Measurements from ENCODE around the gene PGAP6.

DNA sequence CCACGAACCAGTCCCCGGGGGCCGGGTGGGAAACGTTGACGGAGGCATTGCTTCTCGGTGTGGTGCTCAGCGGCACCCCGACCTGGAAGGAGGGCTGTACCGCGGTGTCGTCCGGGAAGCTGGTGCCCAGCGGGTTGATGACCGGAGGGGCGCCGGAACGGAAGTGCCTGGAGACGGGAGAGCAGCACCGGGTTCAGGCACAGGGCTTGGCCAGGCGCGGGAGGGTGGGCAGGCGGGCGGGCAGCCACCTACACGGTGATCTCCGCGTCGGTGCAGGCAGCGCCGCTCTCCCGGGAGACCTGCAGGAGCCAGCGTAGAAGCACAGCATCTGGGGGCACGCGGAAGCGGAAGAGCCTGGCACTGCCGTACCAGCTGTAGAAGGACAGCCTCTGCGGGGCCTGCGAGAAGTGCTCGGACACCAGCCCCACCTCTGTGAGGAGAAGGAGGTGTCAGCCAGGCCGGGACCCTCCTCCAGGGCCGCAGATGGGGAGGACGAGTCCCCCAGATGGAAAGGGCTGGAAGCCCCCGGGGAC lies 4.3 kb downstream of the PGAP6 start:
- TF ChIP-seq POLR2A (IDR thresholded peaks at IDR 0.05) (no peak), CTCF (IDR thresholded peaks at IDR 0.05) (no peak)
